Umbilical cord (tissue), 2 donors: Measurements from ENCODE around the gene RMDN3. TPM values are rescaled to one million over a fixed set of nuclear protein-coding genes. Genes with fewer than 3 reads are reported as not detected.
A peak's percentile ranks its signal among the peaks of the same experiment; 100 is the strongest.

Experiments used
- DNase-seq: peaks from one replicate; pipeline ENCODE4 v3.0.0-alpha.2; 2015; ENCODE audit warnings: low spot score
- total RNA-seq: library from RNA; depleted of rRNA; stranded (reverse); fragments of >200 nt; gene quantifications from one replicate; pipeline ENCODE4 v1.2.3, GENCODE V29; 2014; ENCODE audit warnings: low replicate concordance; ENCODE audit not compliant: insufficient read depth

Gene RMDN3
- total RNA-seq, 1 donor from 2014 or later: 9.4 TPM

DNA sequence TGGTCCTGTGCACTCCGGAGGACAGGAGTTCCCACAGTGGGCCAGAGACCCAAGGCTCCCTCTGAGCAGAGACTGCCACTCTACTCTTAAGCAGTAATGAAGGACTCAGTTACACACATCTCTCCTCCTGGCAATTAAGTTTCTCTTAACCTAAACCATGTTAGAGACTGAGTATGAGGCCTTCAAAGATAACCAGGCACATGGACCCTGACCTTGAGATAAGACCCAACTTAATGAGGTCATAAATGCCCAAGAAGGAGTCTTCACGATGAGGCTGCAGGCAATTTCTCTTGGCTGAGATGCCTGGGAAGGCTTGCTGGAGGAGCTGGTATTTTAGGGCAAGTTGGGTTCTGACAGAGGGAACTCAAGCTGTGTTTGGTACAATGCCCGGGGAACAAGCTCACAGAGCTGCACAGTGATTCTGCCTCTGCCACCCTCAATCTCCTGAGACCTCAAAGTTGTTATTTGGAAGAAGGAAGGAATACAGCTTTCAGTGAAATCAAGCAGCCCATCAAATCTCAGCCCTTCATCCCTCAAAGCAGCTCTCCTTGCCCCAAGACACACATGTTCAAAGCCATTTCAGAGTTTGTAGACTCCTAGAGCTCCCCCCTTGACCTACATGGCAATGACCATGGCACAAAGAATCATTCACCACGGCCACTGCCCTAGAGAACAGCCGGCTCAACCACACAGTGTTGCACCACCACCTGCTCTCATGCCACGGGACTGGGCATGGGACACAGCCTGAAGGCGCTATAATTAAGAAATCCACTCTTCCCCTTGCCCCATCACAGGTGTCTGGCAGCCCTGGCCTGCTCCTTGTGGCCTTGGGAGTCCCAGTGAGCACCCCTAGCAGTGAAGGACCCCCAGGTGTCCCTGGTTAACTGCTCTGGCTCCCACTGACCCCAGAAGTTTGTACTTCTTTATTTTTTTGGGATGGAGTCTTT lies 7.1 kb downstream of the RMDN3 start:
- DNase-seq: no peak

DNA sequence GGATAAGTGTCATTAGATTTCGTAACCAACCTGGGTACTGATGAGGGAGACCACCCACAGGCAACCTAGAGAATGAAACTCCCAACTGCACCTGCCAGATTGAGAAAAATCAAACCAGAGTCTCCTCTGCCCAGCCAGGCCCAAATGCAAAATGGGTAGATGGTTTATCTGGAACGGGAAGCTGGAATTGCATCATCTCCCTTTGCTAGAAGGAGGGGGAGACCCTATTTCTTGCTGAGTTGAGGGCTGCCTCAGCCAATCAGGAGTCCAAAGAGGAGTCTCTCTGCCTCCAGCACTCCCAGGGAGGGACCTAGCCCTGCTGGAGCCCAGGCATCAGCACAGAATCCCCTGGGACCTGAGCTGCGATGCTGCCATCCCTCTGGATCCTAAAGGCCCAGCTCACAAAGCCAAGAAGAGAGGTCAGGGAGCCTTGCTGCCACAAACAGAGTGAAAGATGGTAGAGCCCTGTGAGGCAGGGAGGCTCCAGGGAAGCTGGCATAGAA lies 8.1 kb downstream of the RMDN3 start:
- no peak for DNase-seq

DNA sequence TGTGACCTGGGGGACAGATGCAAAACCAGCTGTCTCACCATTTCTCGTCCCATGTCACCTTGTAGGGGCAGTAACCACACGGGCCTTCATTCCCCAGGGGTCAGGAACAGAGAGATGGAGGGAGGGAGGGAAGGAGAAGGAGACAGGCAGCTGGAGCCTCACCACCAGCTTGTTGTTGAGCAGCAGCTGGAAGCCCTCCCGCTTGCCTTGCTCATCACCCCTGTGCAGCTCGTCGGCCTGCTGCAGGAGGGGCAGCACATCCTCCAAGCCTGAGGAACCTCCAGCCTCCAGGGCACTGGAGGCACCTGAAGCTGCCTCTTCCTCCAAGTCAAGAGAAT lies 10.3 kb downstream of the RMDN3 start:
- no peak for DNase-seq

- DNase-seq: no peak
Observed at GRCh38 chr15:40743921-40744814, 10.9 kb downstream of the RMDN3 start.

DNA sequence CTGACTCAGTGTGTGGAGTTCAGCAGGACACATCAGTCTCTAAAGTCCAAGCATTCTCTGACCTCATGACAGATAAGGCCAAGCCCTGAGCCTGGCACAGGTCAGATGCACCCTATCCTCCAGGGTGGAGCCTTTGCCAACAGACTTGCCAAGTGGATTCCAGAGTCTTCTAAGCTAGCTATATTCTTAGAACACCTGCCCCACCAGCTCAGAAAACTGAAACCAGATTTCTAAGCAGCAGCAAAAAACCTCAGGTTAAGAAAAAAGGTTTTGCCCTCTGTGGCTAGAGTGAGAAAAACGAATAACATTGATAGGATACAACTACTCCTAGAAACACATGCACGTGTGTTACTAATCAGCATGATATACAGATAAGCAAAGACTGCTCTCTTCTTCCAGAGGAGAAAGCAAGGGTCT lies 11.6 kb downstream of the RMDN3 start:
- DNase-seq: no peak

GRCh38 chr15:40739854-40740253 lies 15.2 kb downstream of the RMDN3 start:
- no peak for DNase-seq

DNA sequence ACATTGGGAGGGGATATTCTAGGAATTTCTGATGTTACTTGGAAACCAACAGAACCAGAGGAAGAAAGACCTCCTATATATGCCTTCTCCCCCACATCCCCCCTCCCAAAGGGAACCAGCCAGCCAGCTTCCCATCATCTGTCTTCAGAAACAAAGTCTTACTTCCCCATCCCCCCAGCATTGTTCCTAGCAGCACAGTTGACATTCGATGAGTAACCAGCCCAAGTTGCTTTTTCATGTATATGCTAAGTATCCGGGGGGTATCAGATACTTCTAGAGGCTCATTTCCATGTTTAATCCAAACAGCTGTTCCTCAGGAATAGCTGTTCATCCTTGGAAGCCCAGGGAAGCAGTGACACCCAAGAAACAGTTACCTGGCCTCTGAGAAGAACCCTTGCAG lies 16.0 kb downstream of the RMDN3 start:
- DNase-seq: no peak

DNA sequence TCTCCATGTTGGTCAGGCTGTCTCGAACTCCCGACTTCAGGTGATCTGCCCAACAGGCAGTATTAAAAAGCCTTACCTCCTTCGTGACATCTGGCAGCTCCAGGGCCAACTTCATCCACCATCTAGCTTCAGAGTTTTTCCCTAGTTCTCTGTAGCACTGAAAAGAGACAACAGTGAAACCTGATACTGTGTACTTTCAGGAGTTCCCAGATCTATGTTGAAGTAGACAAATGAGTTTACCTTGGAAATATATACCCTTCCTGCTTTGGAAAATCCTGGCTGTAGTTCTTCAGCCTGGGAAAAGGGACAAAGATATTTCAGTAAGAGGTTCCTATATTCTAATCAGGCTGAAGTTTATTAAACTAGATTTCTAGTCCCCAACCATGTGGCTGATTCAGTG lies 18.0 kb downstream of the RMDN3 start:
- DNase-seq: no peak

DNA sequence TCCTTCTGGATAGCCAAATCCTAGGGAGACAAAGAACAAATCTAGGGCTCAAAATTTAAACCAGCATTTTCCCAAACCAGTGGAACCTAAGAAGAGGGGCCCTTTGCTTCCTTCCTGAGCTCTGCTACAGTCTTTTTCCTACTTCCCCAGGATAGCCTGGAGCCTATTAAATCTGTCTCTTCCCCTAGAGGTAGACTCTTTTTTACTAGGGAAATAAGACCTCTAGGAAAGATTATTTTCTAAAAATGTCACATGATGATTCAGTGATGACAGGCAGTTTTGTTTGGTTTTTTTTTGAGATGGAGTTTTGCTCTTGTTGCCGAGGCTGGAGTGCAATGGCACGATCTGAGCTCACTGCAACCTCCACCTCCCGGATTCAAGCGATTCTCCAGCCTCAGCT lies 18.5 kb downstream of the RMDN3 start:
- DNase-seq: no peak

DNA sequence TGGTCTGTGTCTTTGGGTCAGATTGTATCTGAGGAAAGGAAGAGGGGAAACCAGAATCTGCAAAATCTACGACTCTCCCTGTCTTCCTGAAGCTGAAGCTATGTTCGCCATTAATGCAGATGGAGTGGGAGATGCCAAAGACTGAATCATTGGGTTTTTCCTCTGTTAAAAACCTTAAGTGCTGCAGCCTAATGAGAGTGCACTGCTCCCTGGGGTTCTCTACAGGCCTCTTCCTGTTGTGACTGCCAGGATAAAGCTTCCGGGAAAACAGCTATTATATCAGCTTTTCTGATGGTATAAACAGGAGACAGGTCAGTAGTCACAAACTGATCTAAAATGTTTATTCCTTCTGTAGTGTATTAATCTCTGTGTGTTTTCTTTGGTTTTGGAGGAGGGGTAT lies 24.0 kb downstream of the RMDN3 start:
- no peak for DNase-seq

- no peak for DNase-seq
Observed at GRCh38 chr15:40723919-40724318, 31.1 kb downstream of the RMDN3 start.

GRCh38 chr15:40722934-40723333 lies 32.1 kb downstream of the RMDN3 start:
- no peak for DNase-seq

GRCh38 chr15:40722354-40722753 lies 32.7 kb downstream of the RMDN3 start:
- DNase-seq: no peak

- DNase-seq: no peak
Observed at GRCh38 chr15:40721701-40722100, 33.4 kb downstream of the RMDN3 start.

- DNase-seq: no peak
Observed at GRCh38 chr15:40716165-40716564, 38.9 kb downstream of the RMDN3 start.

- no peak for DNase-seq
Observed at GRCh38 chr15:40714144-40714543, 40.9 kb downstream of the RMDN3 start.

DNA sequence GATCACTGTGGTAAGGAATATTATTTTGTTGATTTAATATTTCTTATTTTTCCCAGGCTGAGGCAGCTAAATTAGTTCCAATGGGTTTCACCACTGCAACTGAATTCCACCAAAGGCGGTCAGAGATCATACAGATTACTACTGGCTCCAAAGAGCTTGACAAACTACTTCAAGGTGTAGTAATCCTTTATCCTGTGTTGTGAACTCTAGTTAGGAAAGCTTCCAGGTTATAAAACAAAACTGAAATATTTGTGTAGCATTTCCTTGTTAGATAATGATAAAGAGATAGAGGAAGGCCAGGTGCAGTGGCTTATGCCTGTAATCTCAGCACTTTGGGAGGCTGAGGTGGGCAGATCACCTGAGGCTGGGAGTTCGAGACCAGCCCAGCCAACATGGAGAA lies 48.9 kb downstream of the RMDN3 start:
- DNase-seq: no peak

GRCh38 chr15:40702077-40702476 lies 53.0 kb downstream of the RMDN3 start:
- DNase-seq: no peak

GRCh38 chr15:40697916-40698315 lies 57.1 kb downstream of the RMDN3 start:
- DNase-seq: no peak

DNA sequence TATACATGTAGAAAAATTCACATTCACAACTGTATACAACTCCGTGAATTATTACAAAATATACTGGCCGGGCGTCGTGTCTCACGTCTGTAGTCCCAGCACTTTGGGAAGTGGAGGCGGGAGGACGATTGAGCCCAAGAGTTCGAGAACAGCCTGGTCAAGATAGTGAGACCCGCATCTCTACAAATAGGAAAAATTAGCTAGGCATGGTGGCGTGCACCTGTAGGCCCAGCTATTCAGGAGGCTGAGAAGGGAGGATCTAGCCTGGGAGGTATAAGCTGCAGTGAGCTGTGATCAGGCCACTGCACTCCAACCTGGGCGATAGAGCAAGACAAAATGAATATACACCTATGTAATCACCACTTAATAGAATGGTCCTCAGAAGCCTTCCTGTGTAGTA lies 58.8 kb downstream of the RMDN3 start:
- no peak for DNase-seq

- peak; percentile 35 for DNase-seq
Observed at GRCh38 chr15:40695469-40695890, 59.6 kb downstream of the RMDN3 start.

GRCh38 chr15:40694688-40695468 lies 60.2 kb downstream of the RMDN3 start, which contains the start of gene RAD51:
Gene RAD51, plus strand, starts transcription at chr15:40695174. Its CDS starts 3,585 bp downstream, at chr15:40698759.
- DNase-seq: peak; percentile 98
